Stimulated activated CD8-positive, alpha-beta memory T cell treated with anti-CD3 and anti-CD28 coated beads, Interleukin-7, amount 100 ng/mL, for 1 hour (primary cell): ENCODE results near the gene GRHPR.
"Not testable (repeated sequence)": the region's sequence is repeated elsewhere in the genome, so short reads cannot be mapped to it uniquely, and the experiment has no call there.

Source experiments
- DNase-seq, 2 donors: peaks; one replicate each; pipeline ENCODE4 v3.0.0-alpha.2; 2020; ENCODE audit warnings: low read depth in 2 of 2

GRHPR gene

DNA sequence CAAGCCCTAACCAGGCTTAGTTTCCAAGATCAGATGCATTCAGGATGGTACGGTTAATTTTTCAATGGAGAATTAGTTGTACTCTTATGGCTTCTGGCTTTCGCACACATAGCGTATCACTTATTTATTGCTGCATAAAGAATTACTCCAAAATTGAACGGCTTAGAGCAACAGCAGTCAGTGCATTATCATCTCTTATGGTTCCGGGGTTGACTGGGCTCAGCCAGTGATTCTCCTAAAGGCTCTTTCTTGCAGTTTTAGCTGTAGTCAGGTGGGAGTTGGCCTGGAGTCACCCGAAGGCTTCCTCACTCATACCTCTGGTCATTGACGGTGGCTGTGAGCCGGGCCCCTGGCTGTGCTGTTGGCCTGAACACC lies 595 bp upstream of the GRHPR start:
- no peak for DNase-seq

DNA sequence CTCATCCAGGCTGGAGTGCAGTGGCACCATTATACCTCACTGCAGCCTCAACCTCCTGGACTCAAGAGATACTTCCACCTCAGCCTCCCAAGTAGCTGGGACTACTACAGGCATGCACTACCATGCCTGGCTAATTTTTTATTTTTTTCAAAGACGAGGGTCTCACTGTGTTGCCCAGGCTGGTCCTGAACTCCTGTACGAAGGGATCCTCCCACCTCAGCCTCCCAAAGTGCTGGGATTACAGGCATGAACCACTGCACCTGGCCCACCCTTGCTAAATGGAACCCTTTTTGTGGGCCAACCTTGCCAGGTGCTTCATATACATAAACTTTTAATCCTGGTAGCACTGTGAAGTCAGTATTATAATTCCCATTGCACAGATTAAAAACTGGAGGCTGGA lies 1.0 kb downstream of the GRHPR start:
- DNase-seq: no peak

DNA sequence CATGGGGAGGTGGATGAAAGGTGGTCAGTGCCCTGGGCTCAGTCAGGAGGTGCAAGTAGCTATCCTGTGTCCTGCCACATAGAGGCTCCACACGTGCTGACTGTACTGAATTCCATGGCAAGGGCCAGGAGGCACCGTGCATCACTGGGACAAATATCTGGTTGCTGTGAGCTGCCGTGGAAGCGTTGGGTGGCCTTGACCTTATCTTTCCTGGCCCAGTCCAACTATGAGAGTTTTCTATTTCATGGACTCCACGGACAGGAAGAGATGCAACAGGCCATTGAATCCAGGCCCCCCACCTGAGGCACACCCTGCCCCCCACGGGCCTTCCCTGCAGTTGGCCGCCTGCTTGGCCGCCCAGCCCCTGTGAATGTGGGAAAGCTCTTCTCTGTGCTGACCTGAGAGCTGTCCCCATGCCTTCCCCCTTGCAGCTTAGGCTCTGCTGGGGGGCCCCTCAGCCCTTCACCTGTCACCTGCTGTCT lies 1.7 kb downstream of the GRHPR start:
- DNase-seq: no peak

DNA sequence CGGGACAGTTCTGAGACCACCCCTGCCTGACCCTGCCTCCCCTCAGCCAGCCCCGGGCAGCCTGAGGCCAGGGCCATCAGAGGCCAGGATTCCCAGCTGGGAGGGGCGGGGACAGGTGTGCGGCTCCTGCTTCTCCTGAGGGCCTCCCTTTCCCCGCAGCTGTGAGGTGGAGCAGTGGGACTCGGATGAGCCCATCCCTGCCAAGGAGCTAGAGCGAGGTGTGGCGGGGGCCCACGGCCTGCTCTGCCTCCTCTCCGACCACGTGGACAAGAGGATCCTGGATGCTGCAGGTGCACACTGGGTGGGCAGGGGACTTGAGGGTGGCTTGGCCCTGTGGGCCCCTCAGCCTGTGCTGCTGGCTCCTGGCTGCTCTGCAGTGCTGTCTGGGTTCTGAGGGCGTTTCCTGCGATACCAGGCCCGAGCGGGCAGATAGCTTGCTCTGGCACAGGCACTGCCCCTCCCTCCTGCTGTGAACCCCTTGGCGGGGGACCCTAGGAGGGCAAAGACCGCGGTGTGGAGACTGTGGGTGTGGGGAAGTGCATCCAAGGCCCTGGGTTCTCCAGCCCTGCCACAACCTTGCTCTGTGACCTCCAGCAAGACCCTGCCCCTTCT lies 2.3 kb downstream of the GRHPR start:
- no peak for DNase-seq

DNA sequence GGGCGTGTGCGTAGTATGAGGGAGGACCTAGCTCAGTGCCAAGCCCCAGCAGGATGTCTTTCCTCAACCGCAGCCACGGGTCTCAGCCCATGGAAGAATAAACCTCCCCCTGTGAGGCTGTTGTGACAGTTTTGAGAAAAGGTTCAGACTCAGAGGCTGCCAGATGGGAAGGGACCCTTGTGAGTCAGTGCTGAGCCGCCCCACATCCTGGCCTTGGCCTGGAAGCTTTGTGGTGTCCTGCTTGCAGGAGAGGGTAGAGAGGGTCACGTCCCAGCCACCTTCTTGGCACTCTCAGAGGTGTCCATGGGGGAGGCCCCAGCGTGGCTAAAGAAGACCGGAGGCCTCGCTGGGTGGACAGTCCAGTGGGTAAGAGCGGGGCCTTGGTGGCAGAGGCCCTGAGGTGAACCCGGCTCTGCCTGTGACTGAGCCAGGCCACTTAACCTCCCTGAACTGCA lies 2.8 kb downstream of the GRHPR start:
- no peak for DNase-seq

DNA sequence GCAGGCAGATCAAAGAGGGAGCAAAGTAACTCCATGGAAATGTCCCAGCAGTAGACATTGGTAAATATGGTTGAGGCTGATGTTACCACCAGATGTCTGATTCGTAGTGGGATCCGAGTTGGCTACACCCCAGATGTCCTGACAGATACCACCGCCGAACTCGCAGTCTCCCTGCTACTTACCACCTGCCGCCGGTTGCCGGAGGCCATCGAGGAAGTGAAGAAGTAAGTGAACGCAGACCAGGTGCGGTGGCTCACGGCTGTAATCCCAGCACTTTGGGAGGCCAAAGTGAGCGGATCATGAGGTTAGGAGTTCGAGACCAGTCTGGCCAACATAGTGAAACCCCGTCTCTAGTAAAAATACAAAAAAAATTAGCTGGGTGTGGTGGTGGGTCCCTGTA lies 3.9 kb downstream of the GRHPR start:
- DNase-seq: not testable (repeated sequence)

DNA sequence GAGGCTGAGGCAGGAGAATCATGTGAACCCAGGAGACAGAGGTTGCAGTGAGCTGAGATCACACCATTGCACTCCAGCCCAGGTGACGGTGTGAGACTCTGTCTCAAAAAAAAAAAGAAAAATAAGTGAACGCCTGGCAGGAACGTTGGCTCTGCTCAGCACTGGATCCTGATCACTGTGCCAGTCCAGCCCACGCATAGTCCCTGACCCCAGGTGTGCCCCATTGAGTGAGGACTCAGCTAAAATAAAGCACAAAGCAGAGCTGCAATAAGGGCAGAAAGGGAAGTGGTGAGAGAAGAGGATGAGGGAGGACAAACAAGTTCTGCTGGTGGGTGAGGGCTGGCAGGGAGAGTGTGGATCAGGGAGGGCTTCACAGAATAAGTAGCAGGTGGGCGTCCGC lies 4.3 kb downstream of the GRHPR start:
- DNase-seq: no peak

DNA sequence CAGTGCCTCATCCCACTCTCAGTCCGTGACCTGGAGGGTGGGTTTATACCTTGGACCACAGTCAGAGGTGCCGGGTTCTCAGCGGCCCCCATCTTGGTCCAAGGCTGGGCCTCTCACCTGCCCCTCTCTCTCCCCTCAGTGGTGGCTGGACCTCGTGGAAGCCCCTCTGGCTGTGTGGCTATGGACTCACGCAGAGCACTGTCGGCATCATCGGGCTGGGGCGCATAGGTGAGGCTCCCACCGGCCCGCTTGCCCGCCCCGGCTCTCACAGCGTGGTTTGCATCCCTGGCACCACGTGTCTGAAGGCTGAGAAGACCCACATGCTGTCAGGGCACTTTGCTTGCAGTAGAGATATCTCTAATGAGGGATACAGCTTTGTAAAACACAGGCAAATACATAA lies 5.8 kb downstream of the GRHPR start:
- no peak for DNase-seq

DNA sequence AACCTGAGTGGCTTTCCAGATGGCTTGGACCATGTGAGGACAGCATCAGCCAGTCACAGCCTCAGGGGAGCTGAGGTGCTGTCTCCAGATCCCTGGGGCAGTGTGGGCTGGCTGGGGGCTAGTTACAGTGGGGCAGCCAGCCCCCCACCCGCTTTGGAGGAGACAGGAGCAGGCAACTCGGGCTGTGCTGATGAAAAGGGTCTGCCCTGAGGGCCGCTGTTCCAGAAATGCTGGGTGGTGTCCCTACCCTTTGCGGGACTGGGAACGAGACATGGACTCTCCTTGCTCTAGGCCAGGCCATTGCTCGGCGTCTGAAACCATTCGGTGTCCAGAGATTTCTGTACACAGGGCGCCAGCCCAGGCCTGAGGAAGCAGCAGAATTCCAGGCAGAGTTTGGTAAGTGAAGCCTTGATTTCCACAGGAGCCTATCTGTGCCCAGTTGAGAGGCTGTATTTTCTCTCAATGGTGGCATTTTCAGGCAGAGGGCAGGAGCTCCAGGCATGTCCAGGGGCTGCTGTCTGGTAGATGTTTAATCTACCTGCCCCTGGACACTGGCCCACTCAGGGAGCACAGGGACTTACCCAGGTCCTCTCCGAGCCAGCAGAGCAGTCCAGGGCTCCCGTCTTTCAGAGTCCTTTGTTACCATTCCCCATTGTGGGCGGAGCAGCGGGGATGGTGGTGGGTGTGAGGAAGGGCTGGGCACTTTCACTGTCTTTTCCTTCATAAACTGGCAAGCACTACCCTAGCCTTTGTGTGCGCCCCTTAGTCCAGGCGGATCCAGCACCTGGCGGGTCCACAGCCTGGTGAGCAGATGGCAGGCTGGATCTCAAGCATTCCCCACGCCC lies 7.2 kb downstream of the GRHPR start:
- no peak for DNase-seq

DNA sequence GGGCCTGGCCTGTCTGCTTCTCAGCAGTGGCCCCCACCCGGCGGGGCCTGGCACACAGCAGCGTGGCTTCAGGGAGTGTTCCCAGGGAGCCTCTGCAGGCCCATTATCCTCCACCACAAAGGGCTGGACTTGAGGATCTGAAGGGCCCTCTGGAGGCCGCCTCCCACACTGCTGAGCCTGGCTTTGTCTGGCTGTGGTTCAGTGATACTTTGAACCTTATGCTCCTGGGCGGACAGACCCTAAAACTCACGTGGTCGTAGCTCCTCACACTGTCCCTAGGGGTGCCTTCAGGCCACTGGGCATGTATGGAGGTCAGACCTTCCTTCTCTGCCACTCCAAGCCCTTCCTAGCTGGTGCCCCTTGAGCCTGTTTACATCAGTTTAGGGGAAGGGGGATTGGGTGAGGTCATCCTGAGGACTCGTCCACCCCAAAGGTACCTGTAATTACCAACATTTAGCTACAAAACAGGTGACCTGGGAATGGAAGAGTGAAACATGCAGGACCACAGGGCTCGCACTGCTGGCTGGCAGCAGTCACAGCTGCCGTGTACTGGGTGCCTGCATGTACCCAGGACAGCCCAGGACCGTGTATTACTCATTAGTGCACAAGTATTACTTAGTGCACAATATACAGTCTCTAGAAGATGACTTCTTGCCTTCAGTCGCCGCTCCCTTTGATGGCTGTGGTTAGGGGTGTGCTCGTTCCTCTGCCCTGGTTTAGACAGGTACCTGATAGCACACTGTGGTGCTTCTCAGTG lies 8.5 kb downstream of the GRHPR start:
- no peak for DNase-seq

DNA sequence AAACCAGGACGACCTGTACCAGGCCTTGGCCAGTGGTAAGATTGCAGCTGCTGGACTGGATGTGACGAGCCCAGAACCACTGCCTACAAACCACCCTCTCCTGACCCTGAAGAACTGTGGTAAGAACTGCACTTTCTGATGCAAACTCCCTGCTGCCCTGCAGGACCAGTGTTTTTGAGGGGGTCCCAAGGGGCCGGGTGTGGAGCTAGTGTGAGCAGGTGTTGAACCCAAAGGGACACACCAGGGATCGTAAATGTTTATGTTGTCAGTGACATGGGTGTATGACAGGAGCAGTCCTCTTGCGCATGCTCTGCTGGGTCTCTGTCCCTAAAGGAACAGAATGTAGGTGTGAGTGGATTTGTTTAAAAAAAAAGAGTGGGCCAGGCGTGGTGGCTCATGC lies 9.5 kb downstream of the GRHPR start:
- DNase-seq: no peak

DNA sequence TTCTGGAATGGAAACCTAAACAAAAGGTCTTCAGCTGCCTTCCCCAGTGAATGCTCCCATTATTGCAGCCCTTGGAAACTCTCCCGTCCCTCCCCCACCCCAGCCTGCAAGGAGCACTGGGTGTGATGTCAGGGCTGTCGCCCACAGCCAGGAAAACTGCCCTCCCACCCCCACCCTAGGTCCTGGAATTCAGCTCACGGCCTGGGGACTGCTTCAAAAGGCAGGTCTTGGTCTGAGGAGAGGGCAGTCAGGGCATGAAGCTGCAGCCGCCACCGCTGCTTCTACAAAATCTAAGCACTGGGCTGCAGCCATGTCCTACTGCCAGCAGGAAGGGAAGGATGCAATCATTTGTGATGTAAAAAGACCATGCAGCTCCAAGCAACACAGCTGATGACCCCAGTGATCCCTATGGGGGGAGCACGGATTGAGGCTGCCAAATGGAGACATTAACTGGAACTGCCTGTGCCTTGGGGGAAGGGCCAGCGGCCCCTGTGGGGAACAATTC lies 11.4 kb downstream of the GRHPR start:
- no peak for DNase-seq

DNA sequence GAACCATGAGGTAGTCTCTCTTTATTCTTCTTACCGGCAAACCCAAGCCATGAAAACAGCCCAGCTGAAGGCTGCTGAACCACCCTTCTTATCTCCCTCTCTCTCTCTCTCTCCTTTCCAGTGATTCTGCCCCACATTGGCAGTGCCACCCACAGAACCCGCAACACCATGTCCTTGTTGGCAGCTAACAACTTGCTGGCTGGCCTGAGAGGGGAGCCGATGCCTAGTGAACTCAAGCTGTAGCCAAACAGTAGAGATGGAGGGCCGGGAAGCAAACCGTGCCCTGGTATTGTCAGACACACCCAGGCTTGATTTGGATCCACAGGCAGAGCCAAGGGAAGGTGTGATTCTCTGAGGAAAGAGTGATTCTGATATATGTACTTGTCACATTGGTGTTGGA lies 14.0 kb downstream of the GRHPR start:
- DNase-seq: no peak

DNA sequence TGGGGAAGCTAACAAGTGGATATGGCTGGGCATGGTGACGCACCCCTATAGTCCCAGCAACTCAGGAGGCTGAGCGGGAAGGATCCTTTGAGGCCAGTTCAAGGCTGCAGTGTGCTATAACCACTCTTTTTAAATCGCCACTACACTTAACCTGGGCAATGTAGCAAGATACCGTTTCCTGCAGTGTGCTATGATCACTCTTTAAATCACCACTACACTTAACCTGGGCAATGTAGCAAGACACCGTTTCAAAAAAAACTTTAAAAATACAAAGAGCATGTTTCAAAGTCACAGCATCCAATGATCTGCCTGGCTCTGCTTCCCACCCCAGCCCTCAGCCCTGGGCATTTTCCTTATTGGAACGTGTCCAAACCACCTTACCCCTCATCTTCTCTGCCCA lies 14.5 kb downstream of the GRHPR start:
- DNase-seq: no peak

DNA sequence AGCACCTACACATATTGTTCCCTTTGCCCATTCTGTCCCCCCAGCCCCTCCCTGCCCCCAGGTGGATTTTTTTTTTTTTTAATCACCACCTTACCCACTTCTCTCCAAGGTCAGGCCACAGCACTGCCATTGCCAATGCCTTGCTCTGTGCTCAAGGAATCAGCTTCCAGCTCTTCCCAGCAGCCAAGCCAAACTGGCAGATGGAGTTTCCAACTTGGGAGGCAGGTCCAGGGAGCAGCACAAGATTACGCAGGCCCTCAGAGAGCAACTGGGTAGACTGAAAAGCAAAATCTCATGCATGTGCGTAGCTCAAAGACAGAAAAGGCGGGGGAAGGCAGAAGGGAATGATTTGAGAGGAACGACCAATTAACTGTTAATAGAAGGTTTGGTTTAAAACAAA lies 15.1 kb downstream of the GRHPR start:
- DNase-seq: no peak

DNA sequence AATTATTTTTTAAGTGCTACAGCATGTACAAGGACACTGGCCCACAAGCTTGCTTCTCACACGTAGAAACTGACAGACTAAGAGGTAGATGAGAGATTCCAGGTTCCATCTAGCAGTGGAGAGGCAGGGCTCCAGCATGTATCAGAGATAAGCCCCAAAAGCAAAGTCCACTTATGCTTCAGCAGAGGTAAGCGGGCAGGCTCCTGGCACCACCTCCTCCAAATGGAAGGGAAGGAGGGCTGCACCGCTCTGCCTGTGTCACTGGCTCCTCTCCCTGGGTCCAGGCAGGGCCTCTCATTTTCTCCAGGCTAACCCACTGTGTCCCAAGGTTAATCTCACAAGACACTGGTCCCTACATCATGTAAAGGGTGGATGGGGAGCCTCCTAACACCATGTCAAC lies 15.9 kb downstream of the GRHPR start:
- no peak for DNase-seq

DNA sequence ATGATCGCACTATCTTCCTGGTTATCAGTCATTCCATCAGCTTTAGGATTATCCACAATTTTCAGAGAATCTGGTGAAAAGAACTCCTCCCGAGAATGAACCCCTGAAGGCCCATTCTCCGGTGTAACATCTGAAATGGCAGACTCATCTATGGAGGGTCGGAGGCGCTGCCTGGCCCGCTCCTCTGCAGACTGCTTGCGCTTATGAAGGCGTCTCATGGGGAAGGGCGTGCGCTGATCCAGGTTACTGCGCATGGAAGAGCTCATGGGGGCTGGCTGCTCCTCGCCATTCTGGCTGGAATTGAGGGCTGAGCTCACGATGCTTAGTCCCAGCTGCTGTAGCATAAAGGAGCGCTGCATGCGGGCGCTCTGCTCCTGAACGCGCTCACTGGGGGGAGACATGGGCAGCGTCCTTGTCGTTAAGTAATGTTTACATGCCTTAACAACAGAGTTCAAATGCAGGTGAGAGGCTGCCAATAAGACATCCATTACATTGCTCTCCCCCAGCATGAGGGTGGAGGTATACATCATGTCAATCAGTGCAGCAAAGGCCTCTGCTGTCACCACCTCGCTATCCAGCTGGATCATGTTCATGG lies 19.4 kb downstream of the GRHPR start:
- DNase-seq: no peak

DNA sequence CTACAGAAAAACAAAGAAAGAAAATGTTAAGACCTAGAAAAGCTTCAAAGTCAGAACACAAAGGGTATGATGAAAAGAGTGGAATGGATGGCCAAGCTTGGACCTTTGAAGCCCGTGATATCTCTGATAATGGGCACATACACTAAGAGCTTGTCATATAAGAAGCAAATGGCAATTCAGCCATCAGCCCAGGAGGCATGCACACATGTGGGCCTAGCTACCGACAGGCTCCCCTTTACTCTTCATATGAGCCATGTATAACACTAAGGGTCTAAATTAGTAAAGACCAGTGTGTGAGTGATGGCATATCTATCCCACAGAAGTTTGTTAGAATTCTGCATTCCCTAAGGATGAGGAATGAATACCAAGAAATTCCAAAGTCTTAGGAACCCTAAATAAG lies 20.1 kb downstream of the GRHPR start:
- DNase-seq: no peak

DNA sequence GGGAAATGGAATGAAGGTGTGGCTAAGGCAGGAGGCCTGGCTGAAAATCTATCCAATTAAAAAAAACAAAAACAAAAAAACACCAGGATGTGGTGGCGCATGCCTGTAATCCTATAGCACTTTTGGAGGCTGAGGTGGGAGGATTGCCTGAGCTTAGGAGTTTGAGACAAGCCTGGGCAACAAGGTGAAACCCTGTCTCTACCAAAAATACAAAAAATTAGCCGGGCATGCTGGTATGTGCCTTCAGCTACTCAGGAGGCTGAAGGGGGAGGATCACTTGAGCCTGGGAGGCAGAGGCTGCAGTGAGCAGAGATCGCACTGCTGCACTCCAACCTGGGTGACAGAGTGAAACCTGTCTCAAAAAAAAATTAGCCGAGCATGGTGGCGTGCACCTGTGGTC lies 21.1 kb downstream of the GRHPR start:
- no peak for DNase-seq

DNA sequence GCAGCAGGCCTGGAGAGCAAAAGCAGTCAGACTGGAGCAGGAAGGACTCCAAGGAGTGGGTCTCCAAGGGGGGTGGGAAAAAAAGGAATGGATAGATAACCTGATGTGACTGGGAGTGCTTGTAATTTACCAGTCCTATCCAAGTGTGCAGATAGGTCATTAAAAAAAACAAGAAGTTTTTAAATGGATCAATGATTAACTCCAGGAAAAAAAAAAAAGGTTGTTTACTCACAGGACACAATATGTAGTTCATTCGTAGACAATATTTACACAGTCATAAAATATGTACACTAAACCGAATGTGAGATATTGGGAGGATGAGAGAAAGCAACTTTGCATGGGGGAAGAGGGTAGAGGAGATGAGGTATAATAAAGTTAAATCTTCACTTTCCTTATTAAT lies 22.4 kb downstream of the GRHPR start:
- DNase-seq: no peak

DNA sequence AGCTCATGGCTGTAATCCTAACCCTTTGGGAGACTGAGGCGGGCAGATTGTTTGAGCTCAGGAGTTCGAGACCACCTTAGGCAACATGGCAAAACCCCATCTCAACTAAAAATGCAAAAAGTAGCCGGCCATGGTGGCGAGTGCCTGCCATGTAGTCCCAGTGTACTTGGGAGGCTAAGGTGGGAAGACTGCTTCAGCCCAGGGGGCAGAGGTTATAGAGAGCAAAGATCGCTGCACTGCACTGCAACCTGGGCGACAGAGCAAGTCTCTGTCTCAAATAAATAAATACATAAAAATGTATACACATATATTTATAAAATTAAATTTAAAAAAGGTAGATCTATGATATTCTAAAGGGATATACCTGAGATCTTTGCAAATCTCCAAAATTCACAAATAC lies 23.3 kb downstream of the GRHPR start:
- DNase-seq: no peak

DNA sequence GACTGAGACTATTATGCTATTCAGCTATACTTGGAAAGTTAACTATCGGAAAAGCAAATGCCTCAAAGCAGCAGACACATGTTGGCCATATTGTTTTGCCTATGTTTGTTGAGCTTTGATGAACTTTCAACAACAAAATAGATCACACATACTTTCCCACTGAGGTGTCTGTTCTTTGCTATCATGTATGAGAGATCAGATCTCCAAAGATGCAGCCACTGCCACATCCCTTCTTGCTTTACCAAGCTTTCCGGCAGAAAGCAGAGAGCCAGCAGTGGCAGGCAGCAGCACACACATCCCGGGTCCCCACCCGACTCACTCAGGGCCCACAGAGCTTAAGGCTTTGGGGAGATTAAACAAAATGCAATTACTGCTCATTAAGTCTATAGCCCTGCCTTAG lies 23.9 kb downstream of the GRHPR start:
- no peak for DNase-seq
